Measurements from ENCODE around the gene CCDC13. TPM values are rescaled to one million over a fixed set of nuclear protein-coding genes. Genes with fewer than 3 reads are reported as not detected.
A peak's percentile ranks its signal among the peaks of the same experiment; 100 is the strongest.
"Not testable (repeated sequence)": the region's sequence is repeated elsewhere in the genome, so short reads cannot be mapped to it uniquely, and the experiment has no call there.

Gene CCDC13, protein sequence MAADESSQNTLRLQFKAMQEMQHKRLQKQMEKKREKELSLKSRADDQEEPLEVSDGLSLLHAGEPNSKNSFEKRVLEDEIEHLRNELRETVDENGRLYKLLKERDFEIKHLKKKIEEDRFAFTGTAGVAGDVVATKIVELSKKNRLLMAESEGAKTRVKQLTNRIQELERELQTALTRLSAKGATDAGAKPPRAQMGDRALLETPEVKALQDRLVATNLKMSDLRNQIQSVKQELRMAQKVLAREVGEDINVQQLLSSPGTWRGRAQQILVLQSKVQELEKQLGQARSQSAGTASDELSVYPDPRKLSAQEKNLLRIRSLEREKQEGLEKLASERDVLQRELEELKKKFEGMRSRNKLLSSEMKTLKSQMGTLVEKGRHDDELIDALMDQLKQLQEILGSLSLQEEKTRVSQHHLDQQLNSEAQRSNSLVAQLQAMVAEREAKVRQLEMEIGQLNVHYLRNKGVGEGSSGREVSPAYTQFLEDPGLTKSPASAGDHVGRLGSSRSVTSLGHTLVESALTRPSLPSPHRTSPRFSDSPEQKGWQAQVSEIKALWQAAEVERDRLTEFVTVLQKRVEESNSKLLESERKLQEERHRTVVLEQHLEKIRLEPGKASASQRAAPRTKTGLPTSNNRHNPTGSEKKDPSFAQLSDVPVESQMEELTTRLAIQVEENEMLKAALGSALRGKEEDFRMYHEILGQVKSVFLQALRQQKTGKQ
- total RNA-seq (10 to 100 TPM in 1 of 2 donors, 1 to 10 TPM in 1; 2.7 to 15.0 TPM), polyA plus RNA-seq (ENCODE audit: insufficient read length in 2 of 2) (1 to 10 TPM; 5.9 to 6.3 TPM)
- long read RNA-seq, donor 1, partial matches to known transcripts = 0 of 1 reads
- long read RNA-seq, donor 1, other reads (novel, unspliced or antisense) = 0 of 1 reads
- long read RNA-seq, donor 2, partial matches to known transcripts = 0 of 1 reads
- long read RNA-seq, donor 2, other reads (novel, unspliced or antisense) = 0 of 1 reads
- long read RNA-seq, donor 3 = 0 reads
- long read RNA-seq, donor 4, partial matches to known transcripts = 0 of 1 reads
- long read RNA-seq, donor 4, other reads (novel, unspliced or antisense) = 0 of 1 reads

DNA sequence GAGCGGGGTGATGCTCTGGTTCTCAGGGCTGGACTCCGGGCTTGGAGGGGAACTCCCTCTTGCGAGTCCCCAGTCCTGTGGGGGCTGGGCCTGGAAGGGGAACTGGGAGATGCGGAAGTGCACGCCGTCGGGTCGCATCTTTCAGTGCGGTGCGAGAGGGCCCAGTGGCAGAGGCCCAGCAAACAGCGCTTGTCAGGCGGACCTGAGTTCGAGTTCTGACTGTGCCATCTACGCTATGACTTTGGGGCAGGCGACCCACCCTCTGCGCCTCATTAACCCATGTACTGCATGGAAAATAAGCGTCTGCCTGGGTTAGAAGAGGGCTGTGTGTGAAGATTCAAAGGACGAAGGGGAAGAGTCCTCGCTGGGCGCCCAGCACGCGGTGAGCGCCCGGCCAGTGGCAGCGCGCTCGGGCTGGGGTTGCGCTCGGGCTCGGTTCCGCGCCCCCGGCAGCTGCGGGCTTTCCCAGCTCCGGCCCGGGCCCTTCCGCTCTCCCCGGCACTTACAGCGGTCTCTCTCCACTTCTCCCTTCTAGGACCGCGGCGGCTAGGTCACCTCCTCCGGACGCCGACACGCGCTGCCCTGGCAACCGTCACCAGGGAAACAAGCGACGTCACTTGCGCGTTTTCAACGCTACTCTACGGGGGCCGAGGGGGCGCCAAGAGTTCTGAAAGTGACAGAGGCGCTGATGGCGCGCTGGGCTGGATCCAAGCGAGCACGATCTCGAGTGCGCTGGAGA, at the start of gene CCDC13:
Gene CCDC13, minus strand, starts transcription at position 584 of the 739 bp plus-strand sequence. CDS start 14,908 bp downstream, outside the sequence.
- peaks cover 6% of the 10 kb centered on the region for H3K4me1 ChIP-seq (ENCODE audit: control insufficient read depth, insufficient read depth, low read length)
- no peaks in the 10 kb centered on the region for H3K36me3 ChIP-seq (ENCODE audit: control insufficient read depth, insufficient read depth, low read length)
- H3K27ac ChIP-seq (ENCODE audit: low read depth, low read length) = peak within 1 kb of the TSS; percentile 64
- WGBS (ENCODE audit: insufficient coverage) = 2% methylated on average over 61 of the region's 63 CpGs
- DNase-seq (ENCODE audit: low read depth in 4 of 6, low spot score in 6 of 6) = peak; percentile 91 to 98 (median 92)
- H3K9me3 ChIP-seq (ENCODE audit: control insufficient read depth, insufficient read depth, low read length) = no peaks in the 10 kb centered on the region
- H3K4me3 ChIP-seq (ENCODE audit: low read depth, low read length) = peak within 1 kb of the TSS; percentile 72
- H3K27me3 ChIP-seq (ENCODE audit: control insufficient read depth, insufficient read depth, low read length) = no peaks in the 10 kb centered on the region

DNA sequence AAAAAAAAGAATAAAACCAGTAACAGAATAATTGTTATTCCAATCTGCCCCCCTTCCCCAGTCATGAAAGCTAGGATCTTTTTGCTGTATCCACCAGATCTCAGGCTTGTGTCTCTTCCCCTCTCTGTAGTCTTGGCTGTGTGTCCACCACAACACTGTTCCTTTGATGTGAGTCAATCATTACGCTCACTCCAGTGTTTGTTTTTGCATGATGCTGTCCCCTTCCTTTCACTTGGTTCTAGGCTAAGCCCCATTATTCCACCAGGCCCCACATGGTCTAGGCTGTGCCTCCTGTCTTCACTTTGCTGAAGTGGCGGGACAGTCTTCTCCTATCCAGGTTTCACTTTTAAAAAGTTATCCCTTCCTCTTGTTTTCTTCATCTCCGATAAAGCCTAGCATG, 49.8 kb upstream of the CCDC13 start:
- 88% methylated on average over 2 of the region's 3 CpGs for WGBS (ENCODE audit: insufficient coverage)
- no peak overlapping the region for H3K4me3 ChIP-seq (ENCODE audit: low read depth, low read length)
- H3K4me1 ChIP-seq (ENCODE audit: control insufficient read depth, insufficient read depth, low read length) = no peaks in the 10 kb centered on the region
- H3K9me3 ChIP-seq (ENCODE audit: control insufficient read depth, insufficient read depth, low read length) = no peaks in the 10 kb centered on the region
- H3K36me3 ChIP-seq (ENCODE audit: control insufficient read depth, insufficient read depth, low read length) = no peaks in the 10 kb centered on the region
- H3K27ac ChIP-seq (ENCODE audit: low read depth, low read length) = no peak overlapping the region
- no peaks in the 10 kb centered on the region for H3K27me3 ChIP-seq (ENCODE audit: control insufficient read depth, insufficient read depth, low read length)
- no peak for DNase-seq (ENCODE audit: low read depth in 4 of 6, low spot score in 6 of 6)

DNA sequence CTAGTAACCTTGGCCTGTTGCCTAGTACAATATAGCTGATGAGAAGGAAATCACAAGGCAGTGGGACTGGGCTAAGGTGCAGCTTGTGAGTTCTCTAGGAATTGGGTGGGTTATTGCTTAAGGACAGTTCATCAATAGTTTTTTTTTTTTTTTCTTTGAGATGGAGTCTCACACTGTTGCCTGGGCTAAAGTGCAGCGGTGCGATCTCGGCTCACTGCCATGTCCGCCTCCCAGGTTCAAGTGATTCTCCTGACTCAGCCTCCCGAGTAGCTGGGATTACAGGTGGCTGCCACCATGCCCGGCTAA, 47.6 kb upstream of the CCDC13 start:
- H3K27me3 ChIP-seq (ENCODE audit: control insufficient read depth, insufficient read depth, low read length) = no peaks in the 10 kb centered on the region
- WGBS (ENCODE audit: insufficient coverage) = 92% methylated on average over 6 of the region's 6 CpGs
- DNase-seq (ENCODE audit: low read depth in 4 of 6, low spot score in 6 of 6) = no peak
- H3K9me3 ChIP-seq (ENCODE audit: control insufficient read depth, insufficient read depth, low read length) = no peaks in the 10 kb centered on the region
- H3K4me1 ChIP-seq (ENCODE audit: control insufficient read depth, insufficient read depth, low read length) = no peaks in the 10 kb centered on the region
- H3K4me3 ChIP-seq (ENCODE audit: low read depth, low read length) = no peak overlapping the region
- no peaks in the 10 kb centered on the region for H3K36me3 ChIP-seq (ENCODE audit: control insufficient read depth, insufficient read depth, low read length)
- no peak overlapping the region for H3K27ac ChIP-seq (ENCODE audit: low read depth, low read length)

DNA sequence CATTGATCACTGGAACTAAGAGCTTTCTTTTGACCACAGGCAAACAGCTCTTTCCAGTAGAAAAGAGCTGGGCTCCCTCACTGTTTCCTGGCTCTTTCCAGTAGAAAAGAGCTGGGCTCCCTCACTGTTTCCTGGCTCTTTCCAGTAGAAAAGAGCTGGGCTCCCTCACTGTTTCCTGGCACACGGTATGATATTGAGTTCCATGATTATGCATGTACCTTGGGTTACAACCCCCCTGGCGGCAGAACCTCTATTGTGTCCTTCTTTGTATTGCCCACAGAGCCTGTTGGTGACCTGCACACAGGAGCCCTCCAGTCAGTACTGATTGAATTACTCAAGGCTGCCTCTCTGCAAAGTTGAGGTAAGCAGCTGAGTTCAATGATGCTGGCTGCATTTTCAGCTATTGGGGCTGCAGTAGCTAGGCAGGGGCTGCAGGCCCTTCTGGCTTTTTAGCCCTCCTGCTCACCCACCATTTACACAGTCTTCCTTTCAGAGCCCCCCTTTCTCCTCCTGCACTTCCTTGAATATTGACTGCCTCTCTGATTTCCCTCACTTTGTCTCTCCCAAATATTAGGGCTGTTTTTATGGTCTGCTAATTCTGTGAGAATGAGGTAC, 46.4 kb upstream of the CCDC13 start:
- no peak overlapping the region for H3K27ac ChIP-seq (ENCODE audit: low read depth, low read length)

DNA sequence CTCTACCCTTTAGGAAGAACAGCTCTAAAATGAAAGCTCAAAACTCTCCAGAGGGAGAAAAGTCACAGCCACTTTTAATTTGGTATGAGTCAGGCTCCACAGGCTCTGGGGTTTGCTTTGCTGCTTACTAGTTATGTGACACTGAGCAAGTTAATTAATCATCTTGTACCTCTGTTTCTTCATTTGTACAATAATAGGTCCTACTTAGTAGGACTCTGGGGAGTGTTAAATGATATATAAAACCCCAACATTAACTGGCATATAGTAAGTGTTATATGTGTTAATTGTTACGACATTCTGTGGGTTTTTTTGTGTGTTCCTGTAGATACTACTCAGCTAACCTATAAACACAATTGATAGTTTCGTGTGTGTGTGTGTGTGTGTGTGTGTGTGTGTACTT, 42.8 kb upstream of the CCDC13 start:
- WGBS (ENCODE audit: insufficient coverage) = no CpG with 5 or more reads among the region's 2 CpGs
- H3K4me3 ChIP-seq (ENCODE audit: low read depth, low read length) = no peak overlapping the region
- H3K4me1 ChIP-seq (ENCODE audit: control insufficient read depth, insufficient read depth, low read length) = no peaks in the 10 kb centered on the region
- no peaks in the 10 kb centered on the region for H3K36me3 ChIP-seq (ENCODE audit: control insufficient read depth, insufficient read depth, low read length)
- H3K27ac ChIP-seq (ENCODE audit: low read depth, low read length) = no peak overlapping the region
- no peaks in the 10 kb centered on the region for H3K27me3 ChIP-seq (ENCODE audit: control insufficient read depth, insufficient read depth, low read length)
- H3K9me3 ChIP-seq (ENCODE audit: control insufficient read depth, insufficient read depth, low read length) = no peaks in the 10 kb centered on the region
- no peak for DNase-seq (ENCODE audit: low read depth in 4 of 6, low spot score in 6 of 6)

More for the DNA sequence above, 46.4 kb upstream of the CCDC13 start:
- Histone ChIP-seq H3K36me3 (ENCODE audit: control insufficient read depth, insufficient read depth, low read length) (no peaks in the 10 kb centered on the region), H3K4me3 (ENCODE audit: low read depth, low read length) (no peak overlapping the region), H3K9me3 (ENCODE audit: control insufficient read depth, insufficient read depth, low read length) (no peaks in the 10 kb centered on the region), H3K27me3 (ENCODE audit: control insufficient read depth, insufficient read depth, low read length) (no peaks in the 10 kb centered on the region), H3K4me1 (ENCODE audit: control insufficient read depth, insufficient read depth, low read length) (no peaks in the 10 kb centered on the region)
- 20% methylated on average over 1 of the region's 2 CpGs for WGBS (ENCODE audit: insufficient coverage)
- DNase-seq (ENCODE audit: low read depth in 4 of 6, low spot score in 6 of 6) = peak in 1 of 6 donors; percentile 29

DNA sequence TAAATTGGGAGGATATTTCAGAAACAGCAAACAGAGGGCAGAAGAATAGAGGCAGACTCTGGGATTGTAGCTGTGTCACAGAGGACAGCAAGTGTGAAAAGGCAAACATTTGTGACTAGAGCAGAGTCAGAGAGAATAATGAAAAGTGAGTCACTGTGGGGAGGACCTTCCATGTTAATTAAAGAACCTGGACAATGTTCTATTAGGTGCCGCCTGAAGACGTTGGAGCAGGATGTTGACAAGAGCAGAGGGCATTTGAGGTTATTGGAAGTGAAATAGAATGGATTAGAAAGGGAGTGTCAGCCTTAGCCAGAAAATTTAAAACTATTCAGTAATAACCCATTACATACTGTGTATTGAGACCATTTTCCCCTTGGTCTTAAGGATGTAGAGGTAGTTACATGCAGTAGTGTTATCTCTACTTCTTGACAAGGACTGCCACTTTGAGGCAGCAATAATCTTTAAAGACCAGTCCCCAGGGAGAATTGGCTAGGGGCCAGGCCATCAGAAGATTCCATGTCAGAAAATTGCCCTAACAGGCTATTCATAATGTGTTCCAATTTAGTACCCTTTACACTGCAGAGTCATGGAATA, 42.0 kb upstream of the CCDC13 start:
- H3K4me1 ChIP-seq (ENCODE audit: control insufficient read depth, insufficient read depth, low read length) = no peaks in the 10 kb centered on the region
- DNase-seq (ENCODE audit: low read depth in 4 of 6, low spot score in 6 of 6) = peak in 1 of 6 donors; percentile 18
- H3K9me3 ChIP-seq (ENCODE audit: control insufficient read depth, insufficient read depth, low read length) = no peaks in the 10 kb centered on the region
- H3K27ac ChIP-seq (ENCODE audit: low read depth, low read length) = no peak overlapping the region
- 80% methylated on average over 2 of the region's 2 CpGs for WGBS (ENCODE audit: insufficient coverage)
- H3K27me3 ChIP-seq (ENCODE audit: control insufficient read depth, insufficient read depth, low read length) = no peaks in the 10 kb centered on the region
- H3K36me3 ChIP-seq (ENCODE audit: control insufficient read depth, insufficient read depth, low read length) = no peaks in the 10 kb centered on the region
- H3K4me3 ChIP-seq (ENCODE audit: low read depth, low read length) = no peak overlapping the region

DNA sequence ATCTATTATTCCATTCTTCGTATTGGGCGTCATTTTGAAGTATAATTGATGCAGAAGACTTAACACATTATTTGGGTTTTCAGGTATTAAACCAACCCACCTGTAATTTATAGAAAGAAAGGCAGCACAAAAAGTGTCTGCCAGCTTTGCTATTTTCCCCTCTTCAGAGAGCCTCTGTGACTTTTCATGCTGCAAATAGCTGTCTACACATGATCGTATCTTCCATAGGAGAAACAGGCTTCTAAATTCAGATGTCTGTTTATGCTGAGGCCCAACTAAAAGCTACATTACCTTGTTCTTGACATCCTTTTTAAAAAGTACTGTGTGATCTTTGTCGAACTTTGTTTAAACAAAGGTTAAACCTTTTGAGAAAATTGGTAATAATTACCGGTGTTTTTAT, 41.2 kb upstream of the CCDC13 start:
- Histone ChIP-seq H3K27ac (ENCODE audit: low read depth, low read length) (no peak overlapping the region), H3K27me3 (ENCODE audit: control insufficient read depth, insufficient read depth, low read length) (no peaks in the 10 kb centered on the region), H3K9me3 (ENCODE audit: control insufficient read depth, insufficient read depth, low read length) (no peaks in the 10 kb centered on the region), H3K36me3 (ENCODE audit: control insufficient read depth, insufficient read depth, low read length) (no peaks in the 10 kb centered on the region), H3K4me1 (ENCODE audit: control insufficient read depth, insufficient read depth, low read length) (no peaks in the 10 kb centered on the region), H3K4me3 (ENCODE audit: low read depth, low read length) (no peak overlapping the region)
- WGBS (ENCODE audit: insufficient coverage) = 80% methylated on average over 1 of the region's 5 CpGs
- no peak for DNase-seq (ENCODE audit: low read depth in 4 of 6, low spot score in 6 of 6)

DNA sequence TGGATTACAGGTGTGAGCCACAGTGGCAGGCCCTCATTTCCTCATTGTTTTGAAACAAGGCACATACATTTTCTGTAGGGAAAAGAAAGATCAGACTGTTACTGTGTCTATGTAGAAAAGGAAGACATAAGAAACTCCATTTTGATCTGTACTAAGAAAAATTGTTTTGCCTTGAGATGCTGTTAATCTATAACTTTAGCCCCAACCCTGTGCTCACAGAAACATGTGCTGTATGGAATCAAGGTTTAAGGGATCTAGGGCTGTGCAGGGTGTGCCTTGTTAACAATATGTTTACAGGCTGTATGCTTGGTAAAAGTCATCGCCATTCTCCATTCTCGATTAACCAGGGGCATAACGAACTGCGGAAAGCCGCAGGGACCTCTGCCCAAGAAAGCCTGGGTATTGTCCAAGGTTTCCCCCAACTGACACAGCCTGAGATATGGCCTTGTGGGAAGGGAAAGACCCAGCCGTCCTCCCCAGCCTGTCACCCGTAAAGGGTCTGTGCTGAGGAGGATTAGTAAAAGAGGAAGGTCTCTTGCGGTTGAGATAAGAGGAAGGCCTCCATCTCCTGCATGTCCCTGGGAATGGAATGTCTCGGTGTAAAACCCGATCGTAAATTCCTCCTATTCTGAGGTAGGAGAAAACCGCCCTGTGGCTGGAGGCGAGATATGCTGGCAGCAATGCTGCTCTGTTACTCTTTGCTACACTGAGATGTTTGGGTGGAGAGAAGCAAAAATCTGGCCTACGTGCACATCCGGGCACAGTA, 38.2 kb upstream of the CCDC13 start:
- DNase-seq (ENCODE audit: low read depth in 4 of 6, low spot score in 6 of 6); H3K4me3 ChIP-seq (ENCODE audit: low read depth, low read length); H3K27ac ChIP-seq (ENCODE audit: low read depth, low read length); H3K4me1 ChIP-seq (ENCODE audit: control insufficient read depth, insufficient read depth, low read length); H3K9me3 ChIP-seq (ENCODE audit: control insufficient read depth, insufficient read depth, low read length); H3K27me3 ChIP-seq (ENCODE audit: control insufficient read depth, insufficient read depth, low read length); H3K36me3 ChIP-seq (ENCODE audit: control insufficient read depth, insufficient read depth, low read length): not testable (repeated sequence)
- 55% methylated on average over 12 of the region's 15 CpGs for WGBS (ENCODE audit: insufficient coverage)
